ENCODE data around the gene AKR1E2.
"Not testable (repeated sequence)": the region's sequence is repeated elsewhere in the genome, so short reads cannot be mapped to it uniquely, and the experiment has no call there.

AKR1E2 gene

GRCh38 chr10:4815646-4816180 is 10.3 kb upstream of the AKR1E2 start:
- DNase-seq: not testable (repeated sequence)

GRCh38 chr10:4816966-4817365 is 9.0 kb upstream of the AKR1E2 start:
- DNase-seq: no peak

GRCh38 chr10:4819067-4819466 is 6.9 kb upstream of the AKR1E2 start:
- DNase-seq: no peak

- DNase-seq: no peak
These were observed 6.3 kb upstream of the AKR1E2 start for GRCh38 chr10:4819707-4820106.

- DNase-seq: no peak
These were observed 5.1 kb upstream of the AKR1E2 start for GRCh38 chr10:4820804-4821401.

- DNase-seq: no peak
These were observed 3.8 kb upstream of the AKR1E2 start for GRCh38 chr10:4822208-4822607.

- DNase-seq: no peak
These were observed 1.2 kb upstream of the AKR1E2 start for GRCh38 chr10:4824791-4825310.

- no peak for DNase-seq
These were observed 545 bp upstream of the AKR1E2 start for GRCh38 chr10:4825456-4825867.

GRCh38 chr10:4826792-4827324 is 851 bp downstream of the AKR1E2 start:
- DNase-seq: no peak

- DNase-seq: no peak
These were observed 2.0 kb downstream of the AKR1E2 start for GRCh38 chr10:4828005-4828404.

GRCh38 chr10:4830551-4830950 is 4.5 kb downstream of the AKR1E2 start:
- DNase-seq: no peak

GRCh38 chr10:4831091-4831490 is 5.1 kb downstream of the AKR1E2 start:
- DNase-seq: no peak

GRCh38 chr10:4833286-4833685 is 7.3 kb downstream of the AKR1E2 start:
- no peak for DNase-seq

GRCh38 chr10:4834898-4835405 is 8.9 kb downstream of the AKR1E2 start:
- no peak for DNase-seq

- DNase-seq: no peak
These were observed 9.5 kb downstream of the AKR1E2 start for GRCh38 chr10:4835494-4835918.

- no peak for DNase-seq
These were observed 10.5 kb downstream of the AKR1E2 start for GRCh38 chr10:4836416-4836969.

GRCh38 chr10:4837551-4837950 is 11.5 kb downstream of the AKR1E2 start:
- DNase-seq: no peak

- no peak for DNase-seq
These were observed 12.7 kb downstream of the AKR1E2 start for GRCh38 chr10:4838743-4839142.

- no peak for DNase-seq
These were observed 13.3 kb downstream of the AKR1E2 start for GRCh38 chr10:4839353-4839752.

- no peak for DNase-seq
These were observed 14.1 kb downstream of the AKR1E2 start for GRCh38 chr10:4840151-4840550.

GRCh38 chr10:4843525-4844180 is 17.6 kb downstream of the AKR1E2 start:
- DNase-seq: no peak

- no peak for DNase-seq
These were observed 18.9 kb downstream of the AKR1E2 start for GRCh38 chr10:4844864-4845263.

- no peak for DNase-seq
These were observed 19.8 kb downstream of the AKR1E2 start for GRCh38 chr10:4845766-4846165.

GRCh38 chr10:4846775-4847174 is 20.8 kb downstream of the AKR1E2 start:
- DNase-seq: no peak
